ENCODE results near the gene DR1. TPM values are rescaled to one million over a fixed set of nuclear protein-coding genes. Genes with fewer than 3 reads are reported as not detected.

DR1 gene
- total and polyA plus RNA-seq, 2 of the 8 experiments (the other 6 are each of a cell fraction or from before 2014, with no cell fraction given): 13.1 to 62.3 TPM

DNA sequence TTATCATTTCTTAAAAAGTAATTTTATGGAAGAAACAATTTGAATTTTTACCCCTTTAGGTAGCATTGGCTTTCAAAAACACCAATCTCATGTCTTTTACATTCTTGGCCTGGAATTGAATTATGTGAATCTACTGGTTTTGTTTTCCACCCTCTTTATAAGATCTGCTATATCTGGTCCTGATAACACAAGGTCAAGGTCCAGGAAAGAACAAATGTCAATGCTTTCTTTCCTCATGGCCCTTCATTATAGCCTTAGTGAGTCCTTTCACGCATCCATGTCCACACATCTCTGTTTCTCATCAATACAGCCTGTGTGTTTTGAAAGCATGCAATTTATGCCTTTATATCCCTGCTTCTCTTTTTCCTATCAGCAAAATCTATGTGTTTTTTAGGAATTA is 24.0 kb upstream of the DR1 start (continued):
- no peak for TF ChIP-seq CHD2 (IDR thresholded peaks at IDR 0.05; ENCODE audit: low read length)
- no peak for TF ChIP-seq SRF (IDR thresholded peaks at IDR 0.05; ENCODE audit: low read depth, low read length)
- TF ChIP-seq MAFK (IDR thresholded peaks at IDR 0.05; ENCODE audit: low read depth, low read length): no peak
- TF ChIP-seq EP300 (IDR thresholded peaks at IDR 0.05; ENCODE audit: borderline replicate concordance in 1 of 2, low read depth in 2 of 2, low read length in 2 of 2): no peak
- TF ChIP-seq CHD7 (IDR thresholded peaks at IDR 0.05; ENCODE audit: insufficient replicate concordance, low read length): no peak
- TF ChIP-seq EGR1 (IDR thresholded peaks at IDR 0.05; ENCODE audit: borderline replicate concordance, low read depth, low read length): no peak
